Pancreas (tissue), 10 donors: ENCODE measurements around the gene FOXRED1. TPM values are rescaled to one million over a fixed set of nuclear protein-coding genes. Genes with fewer than 3 reads are reported as not detected.

Experiments
- ATAC-seq, 4 donors: fragments of 200-7000 bp; cut with Tn5 transposase; one replicate each; pipeline versions ENCODE4 v1.8.0 to v1.9.1; 2020; ENCODE audit warnings: mild to moderate bottlenecking in 4 of 4, moderate library complexity in 4 of 4
- DNase-seq, 6 donors: peaks; one replicate each; pipeline ENCODE4 v3.0.0-alpha.2; 2020
- FAIRE-seq: peaks from 2 replicates; lab custom pipeline; 2012; peaks lifted over from hg19 to GRCh38; lab: Jason Lieb, UNC
- H3K27ac ChIP-seq, 4 donors: fragments of 200-600 bp; sonication (generic); 1 replicate in 3 of 4; 2 replicates in 1 of 4; pipeline versions ENCODE4 v1.5.0 to v1.8.0; 2020
- H3K27me3 ChIP-seq, 4 donors: fragments of 200-600 bp; one replicate each; pipeline ENCODE4 v1.8.0; 2021
- H3K36me3 ChIP-seq, 3 donors: fragments of 200-600 bp; sonication (generic) in 1 of 3; one replicate each; pipeline versions ENCODE4 v1.5.0 to v1.8.0; 2020 to 2021
- H3K4me1 ChIP-seq, 3 donors: fragments of 200-600 bp; one replicate each; pipeline ENCODE4 v1.8.0; 2021
- H3K4me3 ChIP-seq, 4 donors: fragments of 200-600 bp; sonication (generic) in 2 of 4; one replicate each; pipeline versions ENCODE4 v1.5.0 to v1.8.0; 2020 to 2021
- H3K9me3 ChIP-seq, 4 donors: fragments of 200-600 bp; one replicate each; pipeline ENCODE4 v1.8.0; 2021
- CTCF ChIP-seq, 4 donors: fragments of 200-600 bp; sonication (generic) in 3 of 4; IDR thresholded peaks; one replicate each; pipeline versions ENCODE4 v1.5.0 to v1.8.0; 2021; ENCODE audit warnings: antibody characterized with exemption in 4 of 4
- WGBS, 2 donors: extraction: QIAGEN DNeasy Blood & Tissue Kit; methylation state at CpG; one replicate each; pipeline ENCODE4 v1.1.7; 2013; 5-methylcytosine and 5-hydroxymethylcytosine counted together
- intact Hi-C, 3 donors: fragments of 100-400 bp; cut with DNase I; formaldehyde crosslinking; loops; one replicate each; pipeline versions ENCODE4 v1.11.1 to v1.14.2; 2022
- polyA plus RNA-seq, 2 donors: library from polyadenylated mRNA; stranded (reverse); fragments of 200-250 nt; gene quantifications; one replicate each; pipeline ENCODE4 v1.2.3, GENCODE V29; 2013
- total RNA-seq, 6 donors: library from RNA; stranded (reverse); fragmentation: NEBNext Ultra II Directional in 4 of 6; extraction: Animal tissue kit (Norgen Biotek cat#: 25700) in 4 of 6; gene quantifications; one replicate each; pipeline versions ENCODE4 v1.2.1 to v1.2.4, GENCODE V29; 2021 to 2023
- donor health status: healthy with polysubstance abuse.
- donor health status: DM: no; HTN: no; CAD: no; lungs with moderate emphysema.
- donor health status: DM: no; HTN: no; CAD: no.
- donor health status: control.
- donor health status: control.
- donor health status: Bipolar disorder and iron deficiency.
- donor health status: DM: yes; HTN: yes; CAD: no.
- donor health status: DM: no; HTN: no; CAD: no.
- donor health status: DM: no; HTN: no; CAD: no.
- donor health status: DM: yes; HTN: yes; CAD: no.

Gene FOXRED1
- total and polyA plus RNA-seq, 8 donors, result 6.3 to 29.4 (median 11.5) TPM

DNA sequence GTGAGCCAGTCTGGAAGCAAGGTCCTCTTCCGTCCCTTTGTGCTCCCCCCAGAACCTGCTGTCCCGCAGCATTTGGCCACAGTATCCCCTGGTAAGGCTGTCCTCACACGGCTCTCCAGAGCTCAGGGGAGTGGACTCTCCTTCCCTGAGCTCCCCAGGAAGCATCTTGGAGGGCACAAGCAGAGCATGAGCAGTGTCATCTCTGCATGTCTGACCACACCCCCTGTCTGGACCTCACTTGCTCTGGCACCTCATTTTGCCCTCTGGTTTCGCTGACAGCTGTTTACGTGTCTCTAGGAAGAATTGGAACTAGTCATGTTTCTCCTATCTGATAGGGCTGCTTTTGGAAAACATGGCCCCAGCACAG is 50.4 kb downstream of the FOXRED1 start:
- intact Hi-C loops, result loop anchor here in 1 of 3 donors (10.0 kb wide), 1 partner anchor 165 kb away; no protein-coding TSS in a partner anchor
- no peak for ATAC-seq
- no peak for FAIRE-seq
- no peak for TF ChIP-seq CTCF (IDR thresholded peaks at IDR 0.05)
- DNase-seq, result peak in 1 of 6 donors; percentile 30
- Histone ChIP-seq H3K27me3 (no peaks in the 10 kb centered on the region), H3K4me3 (no peak overlapping the region), H3K4me1 (no peaks in the 10 kb centered on the region), H3K36me3 (no peaks in the 10 kb centered on the region), H3K27ac (no peak overlapping the region), H3K9me3 (no peaks in the 10 kb centered on the region)
- 81 to 91% methylated on average over 5 of the region's 5 CpGs for WGBS, 2 donors

DNA sequence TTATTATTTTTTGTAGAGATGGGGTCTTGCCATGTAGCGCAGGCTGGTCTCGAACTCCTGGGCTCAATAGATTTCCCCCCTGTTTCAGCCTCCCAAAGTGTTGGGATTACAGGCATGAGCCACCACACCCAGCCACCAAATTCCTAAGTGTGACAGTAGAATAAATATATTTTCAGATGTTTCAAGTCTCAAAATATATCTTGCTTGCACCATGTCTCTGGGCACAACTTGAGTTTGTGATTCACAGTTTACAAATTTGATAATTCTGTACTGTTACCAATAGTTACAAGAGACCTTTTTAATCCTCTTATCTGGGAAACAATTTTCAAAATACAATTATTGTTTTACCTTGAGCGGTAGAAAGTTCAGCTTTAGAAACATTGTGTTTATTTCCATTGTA is 54.0 kb downstream of the FOXRED1 start:
- H3K27ac ChIP-seq, result no peak overlapping the region
- ATAC-seq, result no peak
- no peaks in the 10 kb centered on the region for H3K9me3 ChIP-seq
- no peak overlapping the region for H3K4me3 ChIP-seq
- intact Hi-C loops, result no loop called here
- no peaks in the 10 kb centered on the region for H3K36me3 ChIP-seq
- no peaks in the 10 kb centered on the region for H3K4me1 ChIP-seq
- 95% methylated on average over 3 of the region's 3 CpGs for WGBS, 2 donors
- H3K27me3 ChIP-seq, result no peaks in the 10 kb centered on the region
- TF ChIP-seq CTCF (IDR thresholded peaks at IDR 0.05), result no peak
- DNase-seq, result no peak
- no peak for FAIRE-seq

DNA sequence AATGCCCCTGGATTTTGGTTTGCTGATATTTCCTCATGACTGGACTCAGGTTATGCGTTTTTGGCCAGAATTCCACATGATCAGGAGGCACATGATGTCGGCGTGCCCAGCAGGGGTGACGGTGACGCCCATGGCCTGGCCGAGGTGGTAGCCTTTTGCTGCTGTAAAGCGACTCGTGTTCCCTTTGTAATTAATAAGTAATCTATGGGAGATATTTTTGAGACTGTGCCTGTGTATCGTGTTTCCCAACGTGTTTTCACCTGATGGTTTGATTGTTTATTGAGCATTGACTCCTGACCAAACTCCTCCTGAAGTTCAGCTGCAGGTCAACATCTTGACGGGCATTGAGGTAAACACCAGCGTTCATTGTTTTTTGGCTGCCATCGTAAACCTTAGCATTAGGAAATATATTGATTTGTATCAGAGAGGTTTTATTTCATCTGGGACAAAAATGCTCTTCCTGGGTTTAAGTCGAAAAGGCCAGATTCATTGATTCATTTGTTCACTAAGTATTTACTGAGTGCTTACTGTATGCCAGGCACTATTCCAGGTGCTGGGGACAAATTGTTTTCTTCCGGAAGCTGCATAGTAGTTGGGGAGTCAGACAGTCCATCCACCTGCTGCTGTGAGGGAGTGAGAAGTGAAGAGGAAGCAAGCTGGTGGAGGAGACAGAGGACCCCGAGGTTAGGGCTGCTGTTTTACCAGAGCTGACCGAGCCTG is 58.5 kb downstream of the FOXRED1 start:
- H3K4me1 ChIP-seq, result no peaks in the 10 kb centered on the region
- DNase-seq (no peak), FAIRE-seq (no peak), ATAC-seq (peak; percentile 34 to 54 (median 48))
- peak overlapping the region in 2 of 4 donors; percentile 25 to 63 for H3K27ac ChIP-seq
- H3K4me3 ChIP-seq, result no peak overlapping the region
- WGBS, 2 donors, result 58% methylated on average over 17 of the region's 17 CpGs
- no peak for TF ChIP-seq CTCF (IDR thresholded peaks at IDR 0.05)
- H3K9me3 ChIP-seq, result no peaks in the 10 kb centered on the region
- intact Hi-C loops, result no loop called here
- H3K36me3 ChIP-seq, result peaks cover 0 to 4% (median 0%) of the 10 kb centered on the region in 3 donors
- no peaks in the 10 kb centered on the region for H3K27me3 ChIP-seq

Other genes starting within 250 kb of the FOXRED1 start
- 10 to 100 TPM in 1 of 6 donors, 1 to 10 TPM in 5; 2.0 to 10.7 (median 4.5) TPM for gene CDON, start 206.3 kb upstream of the FOXRED1 start, total RNA-seq
- gene CDON, start 206.3 kb upstream of the FOXRED1 start, polyA plus RNA-seq, result 1 to 10 TPM in 1 of 2 donors, under 1 TPM in 1; 0.80 to 1.3 TPM
- gene RPUSD4, start 57.5 kb upstream of the FOXRED1 start, total RNA-seq, result 10 to 100 TPM; 16.0 to 31.4 (median 22.6) TPM
- gene RPUSD4, start 57.5 kb upstream of the FOXRED1 start, polyA plus RNA-seq, result 10 to 100 TPM; 14.5 to 18.6 TPM
- 1 to 10 TPM; 2.5 to 9.0 (median 3.7) TPM for gene FAM118B, start 57.4 kb upstream of the FOXRED1 start, total RNA-seq
- gene FAM118B, start 57.4 kb upstream of the FOXRED1 start, polyA plus RNA-seq, result 1 to 10 TPM; 2.5 to 4.3 TPM
- 100 to 1,000 TPM; 137 to 178 (median 172) TPM for gene SRPRA, start 259 bp upstream of the FOXRED1 start, total RNA-seq
- 100 to 1,000 TPM in 1 of 2 donors, 10 to 100 TPM in 1; 76.5 to 107 TPM for gene SRPRA, start 259 bp upstream of the FOXRED1 start, polyA plus RNA-seq
- gene TIRAP, start 13.9 kb downstream of the FOXRED1 start, total RNA-seq, result 1 to 10 TPM; 5.3 to 8.2 (median 6.6) TPM
- gene TIRAP, start 13.9 kb downstream of the FOXRED1 start, polyA plus RNA-seq, result 1 to 10 TPM; 6.1 to 6.4 TPM
- 10 to 100 TPM in 3 of 6 donors, 1 to 10 TPM in 3; 8.4 to 16.6 (median 9.8) TPM for gene DCPS, start 34.9 kb downstream of the FOXRED1 start, total RNA-seq
- gene DCPS, start 34.9 kb downstream of the FOXRED1 start, polyA plus RNA-seq, result 10 to 100 TPM; 15.2 to 16.6 TPM
- gene ST3GAL4, start 86.5 kb downstream of the FOXRED1 start, total RNA-seq, result 10 to 100 TPM in 2 of 6 donors, 1 to 10 TPM in 4; 2.6 to 10.5 (median 9.4) TPM
- 10 to 100 TPM in 1 of 2 donors, 1 to 10 TPM in 1; 5.7 to 12.9 TPM for gene ST3GAL4, start 86.5 kb downstream of the FOXRED1 start, polyA plus RNA-seq